HG03139 (cell line): ENCODE results near the gene PRR3.
"Not testable (repeated sequence)": the region's sequence is repeated elsewhere in the genome, so short reads cannot be mapped to it uniquely, and the experiment has no call there.

Experiments
- ATAC-seq: cut with Tn5 transposase; IDR thresholded peaks from one replicate; pipeline ENCODE4 v1.9.1; 2021; ENCODE audit not compliant: unreplicated experiment

Gene PRR3

GRCh38 chr6:30570263-30570662, 13.2 kb downstream of the PRR3 start:
- ATAC-seq = no peak

- peak; percentile 24 for ATAC-seq
Observed at GRCh38 chr6:30570740-30571074, 13.6 kb downstream of the PRR3 start.

GRCh38 chr6:30571075-30571761, 14.1 kb downstream of the PRR3 start, which contains the start of gene ABCF1:
TSS of gene ABCF1 (plus strand) at chr6:30571442. CDS start at chr6:30571488, 46 bp downstream.
- ATAC-seq = peak; percentile 88

- ATAC-seq = no peak
Observed at GRCh38 chr6:30571762-30572082, 14.6 kb downstream of the PRR3 start.

- no peak for ATAC-seq
Observed at GRCh38 chr6:30572148-30572547, 15.1 kb downstream of the PRR3 start.

GRCh38 chr6:30573113-30573512, 16.0 kb downstream of the PRR3 start:
- no peak for ATAC-seq

GRCh38 chr6:30578051-30578450, 21.0 kb downstream of the PRR3 start:
- no peak for ATAC-seq

GRCh38 chr6:30583921-30584320, 26.8 kb downstream of the PRR3 start:
- ATAC-seq = no peak

- no peak for ATAC-seq
Observed at GRCh38 chr6:30589754-30590358, 32.8 kb downstream of the PRR3 start.

GRCh38 chr6:30590509-30590908, 33.4 kb downstream of the PRR3 start:
- no peak for ATAC-seq

GRCh38 chr6:30591008-30591407, 33.9 kb downstream of the PRR3 start:
- no peak for ATAC-seq

- ATAC-seq = no peak
Observed at GRCh38 chr6:30592287-30592686, 35.2 kb downstream of the PRR3 start.

- ATAC-seq = not testable (repeated sequence)
Observed at GRCh38 chr6:30597315-30598144, 40.4 kb downstream of the PRR3 start.

- no peak for ATAC-seq
Observed at GRCh38 chr6:30598912-30599624, 42.0 kb downstream of the PRR3 start.

- ATAC-seq = no peak
Observed at GRCh38 chr6:30599625-30600324, 42.7 kb downstream of the PRR3 start.

- ATAC-seq = no peak
Observed at GRCh38 chr6:30600451-30600961, 43.4 kb downstream of the PRR3 start.

GRCh38 chr6:30601436-30601814, 44.3 kb downstream of the PRR3 start:
- no peak for ATAC-seq

- no peak for ATAC-seq
Observed at GRCh38 chr6:30601815-30602641, 44.9 kb downstream of the PRR3 start.

GRCh38 chr6:30603961-30604360, 46.9 kb downstream of the PRR3 start:
- no peak for ATAC-seq

- ATAC-seq = no peak
Observed at GRCh38 chr6:30610065-30610464, 53.0 kb downstream of the PRR3 start.
